Upper lobe of right lung (tissue), 1 donor: ENCODE data around the gene OR10A5. TPM values are rescaled to one million over a fixed set of nuclear protein-coding genes. Genes with fewer than 3 reads are reported as not detected.

Source experiments
- ATAC-seq: fragments of 200-7000 bp; cut with Tn5 transposase; one replicate; pipeline ENCODE4 v1.9.1; 2020; ENCODE audit warnings: mild to moderate bottlenecking, moderate library complexity
- DNase-seq: peaks from one replicate; pipeline ENCODE4 v3.0.0-alpha.2; 2020
- H3K27ac ChIP-seq: fragments of 200-600 bp; one replicate; pipeline ENCODE4 v1.8.0; 2022
- H3K27me3 ChIP-seq: fragments of 200-600 bp; one replicate; pipeline ENCODE4 v1.8.0; 2022; ENCODE audit warnings: mild to moderate bottlenecking
- H3K36me3 ChIP-seq: fragments of 200-600 bp; one replicate; pipeline ENCODE4 v1.8.0; 2022
- H3K4me1 ChIP-seq: fragments of 200-600 bp; one replicate; pipeline ENCODE4 v1.8.0; 2022
- H3K4me3 ChIP-seq: fragments of 200-600 bp; one replicate; pipeline ENCODE4 v1.8.0; 2022; ENCODE audit warnings: mild to moderate bottlenecking
- H3K9me3 ChIP-seq: fragments of 200-600 bp; one replicate; pipeline ENCODE4 v1.8.0; 2022
- intact Hi-C: fragments of 100-400 bp; cut with DNase I; formaldehyde crosslinking; loops from one replicate; pipeline ENCODE4 v1.11.0; 2022
- total RNA-seq: library from RNA; stranded (reverse); fragmentation: NEBNext Ultra II Directional; extraction: Animal tissue kit (Norgen Biotek cat#: 25700); gene quantifications from one replicate; pipeline ENCODE4 v1.2.1, GENCODE V29; 2021
- TF ChIP-seq, protein P1 (sequence below): fragments of 200-600 bp; IDR thresholded peaks from one replicate; pipeline ENCODE4 v1.8.0; 2022; ENCODE audit warnings: antibody characterized with exemption
- donor health status: DM: no; HTN: yes; CAD: no; lungs with severe emphysema.

OR10A5 gene
- total RNA-seq, 1 donor from 2014 or later, result not detected

DNA sequence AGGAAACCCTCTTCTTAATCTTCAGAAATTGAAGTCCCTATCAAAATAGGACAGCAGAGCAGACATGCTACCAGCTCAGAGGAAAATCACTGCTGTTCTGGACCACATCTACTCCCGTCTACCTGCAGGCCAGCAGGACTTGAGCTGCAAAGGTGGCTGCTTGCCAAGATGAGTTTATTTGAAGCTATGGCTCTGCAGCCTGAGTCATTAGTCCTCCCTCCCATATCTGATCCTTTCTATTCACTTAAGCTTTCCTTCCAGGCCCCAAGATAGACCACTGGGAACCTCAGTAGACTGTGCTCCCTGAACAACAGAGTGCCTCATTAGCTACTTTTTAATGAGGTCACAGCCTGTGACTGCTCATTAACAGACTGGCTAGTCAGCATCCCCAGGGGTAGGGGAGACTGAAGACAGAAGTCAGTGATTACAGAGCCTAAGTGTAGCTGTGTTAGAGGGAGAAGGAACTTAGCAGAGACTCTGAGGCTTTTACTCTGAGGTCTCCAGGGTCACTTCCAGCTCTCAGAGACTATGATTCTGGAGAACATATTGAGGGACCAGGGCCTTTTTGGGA, 10.6 kb downstream of the OR10A5 start:
- Histone ChIP-seq H3K4me3 (no peak overlapping the region), H3K27ac (no peak overlapping the region), H3K27me3 (no peaks in the 10 kb centered on the region), H3K9me3 (no peaks in the 10 kb centered on the region), H3K36me3 (no peaks in the 10 kb centered on the region), H3K4me1 (no peaks in the 10 kb centered on the region)
- DNase-seq (no peak), ATAC-seq (no peak)
- TF ChIP-seq, protein P1, sequence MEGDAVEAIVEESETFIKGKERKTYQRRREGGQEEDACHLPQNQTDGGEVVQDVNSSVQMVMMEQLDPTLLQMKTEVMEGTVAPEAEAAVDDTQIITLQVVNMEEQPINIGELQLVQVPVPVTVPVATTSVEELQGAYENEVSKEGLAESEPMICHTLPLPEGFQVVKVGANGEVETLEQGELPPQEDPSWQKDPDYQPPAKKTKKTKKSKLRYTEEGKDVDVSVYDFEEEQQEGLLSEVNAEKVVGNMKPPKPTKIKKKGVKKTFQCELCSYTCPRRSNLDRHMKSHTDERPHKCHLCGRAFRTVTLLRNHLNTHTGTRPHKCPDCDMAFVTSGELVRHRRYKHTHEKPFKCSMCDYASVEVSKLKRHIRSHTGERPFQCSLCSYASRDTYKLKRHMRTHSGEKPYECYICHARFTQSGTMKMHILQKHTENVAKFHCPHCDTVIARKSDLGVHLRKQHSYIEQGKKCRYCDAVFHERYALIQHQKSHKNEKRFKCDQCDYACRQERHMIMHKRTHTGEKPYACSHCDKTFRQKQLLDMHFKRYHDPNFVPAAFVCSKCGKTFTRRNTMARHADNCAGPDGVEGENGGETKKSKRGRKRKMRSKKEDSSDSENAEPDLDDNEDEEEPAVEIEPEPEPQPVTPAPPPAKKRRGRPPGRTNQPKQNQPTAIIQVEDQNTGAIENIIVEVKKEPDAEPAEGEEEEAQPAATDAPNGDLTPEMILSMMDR, result no peak
- intact Hi-C loops, result no loop called here

DNA sequence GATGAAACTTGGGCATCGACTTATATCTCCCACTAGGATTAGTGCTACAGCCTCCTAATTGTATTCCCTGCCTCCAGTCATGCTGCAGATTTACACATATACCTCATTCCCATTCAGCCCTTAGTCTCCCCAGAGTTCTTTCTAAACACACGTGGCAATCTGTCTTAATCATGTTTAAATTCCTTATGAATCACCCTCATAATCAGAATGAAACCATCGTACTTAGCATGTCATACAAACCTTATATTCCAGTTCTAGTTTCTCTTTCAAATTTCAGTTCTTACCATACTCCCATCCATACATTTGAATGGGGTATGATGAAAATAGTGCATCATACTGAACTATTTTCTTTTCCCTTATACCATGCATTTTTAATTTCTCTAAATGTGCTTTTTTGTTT, 11.4 kb downstream of the OR10A5 start:
- H3K4me3 ChIP-seq, result no peak overlapping the region
- no peaks in the 10 kb centered on the region for H3K27me3 ChIP-seq
- no peaks in the 10 kb centered on the region for H3K36me3 ChIP-seq
- no peaks in the 10 kb centered on the region for H3K9me3 ChIP-seq
- no peaks in the 10 kb centered on the region for H3K4me1 ChIP-seq
- DNase-seq (no peak), ATAC-seq (no peak)
- intact Hi-C loops, result no loop called here
- no peak overlapping the region for H3K27ac ChIP-seq
- TF ChIP-seq, protein P1, result no peak

DNA sequence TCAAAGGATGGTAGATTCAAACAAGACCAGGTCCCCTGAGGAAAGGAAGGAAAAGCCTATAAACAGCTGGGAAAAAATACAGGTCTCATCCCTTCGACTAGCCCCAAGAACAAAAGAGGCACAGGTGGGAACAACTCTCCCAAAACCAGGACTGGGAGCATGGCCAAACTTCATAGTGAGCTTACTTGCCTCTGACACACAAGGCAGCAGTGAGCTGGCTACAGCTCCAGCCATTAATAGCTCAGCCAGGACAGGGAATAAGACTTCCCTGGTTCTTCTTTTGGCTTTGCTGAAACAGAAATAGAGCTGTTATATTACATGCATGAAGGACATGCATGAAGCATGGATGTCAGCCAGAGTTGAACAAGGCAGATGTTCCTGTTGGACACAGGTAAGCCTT, 17.5 kb downstream of the OR10A5 start, which contains the start of gene OR10A2:
TSS of gene OR10A2 (plus strand) at position 97 of the 400 bp plus-strand sequence. CDS start 6,698 bp downstream, outside the sequence.
- ATAC-seq (no peak), DNase-seq (no peak)
- intact Hi-C loops, result no loop called here
- TF ChIP-seq, protein P1, result no peak
- no peaks in the 10 kb centered on the region for H3K27me3 ChIP-seq
- H3K36me3 ChIP-seq, result no peaks in the 10 kb centered on the region
- H3K9me3 ChIP-seq, result no peaks in the 10 kb centered on the region
- H3K4me1 ChIP-seq, result no peaks in the 10 kb centered on the region
- H3K4me3 ChIP-seq, result no peak within 1 kb of the TSS
- no peak within 1 kb of the TSS for H3K27ac ChIP-seq

DNA sequence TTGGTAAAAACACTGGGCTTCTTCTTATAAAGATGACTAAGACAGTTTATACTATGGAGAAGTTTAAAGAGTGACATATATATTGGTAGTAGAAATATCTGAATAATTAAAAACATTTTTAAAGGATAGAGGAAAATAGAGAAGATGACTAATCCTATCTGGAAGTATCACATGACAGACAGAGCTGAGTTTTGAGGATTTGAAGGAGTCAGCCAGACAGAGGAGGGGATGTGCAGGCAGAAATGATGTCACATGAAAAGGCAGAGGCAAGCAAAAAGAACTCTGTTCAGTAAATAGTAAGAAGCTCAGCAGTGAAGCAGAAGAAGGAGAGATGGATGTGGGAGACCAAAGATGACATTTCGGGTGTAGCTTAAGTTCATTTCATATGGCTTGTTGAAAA, 19.0 kb downstream of the OR10A5 start:
- no peak for ATAC-seq
- Histone ChIP-seq H3K4me1 (no peaks in the 10 kb centered on the region), H3K27me3 (no peaks in the 10 kb centered on the region), H3K9me3 (no peaks in the 10 kb centered on the region), H3K27ac (no peak overlapping the region), H3K4me3 (no peak overlapping the region), H3K36me3 (no peaks in the 10 kb centered on the region)
- intact Hi-C loops, result no loop called here
- TF ChIP-seq, protein P1, result no peak
- DNase-seq, result no peak

DNA sequence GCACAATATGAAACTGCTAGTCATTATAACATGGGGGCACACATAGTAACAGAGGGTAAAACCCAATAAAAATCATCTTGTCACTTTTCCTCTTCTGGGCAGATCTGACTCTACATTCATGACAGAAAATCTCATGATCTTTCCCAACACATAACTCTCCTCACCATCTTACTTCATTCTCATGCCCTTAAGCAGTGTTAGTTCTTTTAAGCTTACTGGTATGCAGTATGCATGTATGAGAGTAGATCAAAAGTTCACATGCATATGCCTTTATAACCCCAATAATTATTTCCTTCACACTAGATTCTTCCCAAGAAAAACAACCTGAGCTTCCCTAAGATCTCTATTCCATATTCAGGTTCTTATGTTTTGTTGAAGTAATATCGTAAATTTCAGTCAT, 25.8 kb downstream of the OR10A5 start:
- TF ChIP-seq, protein P1, result no peak
- Histone ChIP-seq H3K27me3 (no peaks in the 10 kb centered on the region), H3K4me1 (no peaks in the 10 kb centered on the region), H3K27ac (no peak overlapping the region), H3K36me3 (no peaks in the 10 kb centered on the region), H3K4me3 (no peak overlapping the region), H3K9me3 (no peaks in the 10 kb centered on the region)
- ATAC-seq (no peak), DNase-seq (no peak)
- intact Hi-C loops, result no loop called here

DNA sequence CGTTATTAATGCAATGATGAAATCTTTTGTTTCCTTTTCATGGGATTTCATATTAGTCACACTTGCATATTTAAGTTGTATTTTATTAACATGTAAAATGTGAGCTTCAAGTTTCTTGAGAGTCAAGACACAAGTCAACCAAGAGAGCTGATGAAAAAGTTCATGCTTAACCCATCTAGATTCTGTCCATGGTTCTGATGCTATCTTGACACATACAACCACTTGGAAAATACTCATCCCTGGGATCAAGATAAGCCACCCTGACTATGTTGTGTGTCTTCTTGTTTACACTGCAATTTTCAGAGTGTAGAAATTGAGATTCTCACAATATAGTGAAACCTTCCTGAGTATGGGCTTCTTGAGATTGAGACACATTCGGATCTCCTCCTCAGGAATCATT, 30.3 kb downstream of the OR10A5 start:
- intact Hi-C loops, result no loop called here
- no peaks in the 10 kb centered on the region for H3K9me3 ChIP-seq
- H3K36me3 ChIP-seq, result no peaks in the 10 kb centered on the region
- no peak for ATAC-seq
- TF ChIP-seq, protein P1, result no peak
- no peaks in the 10 kb centered on the region for H3K4me1 ChIP-seq
- DNase-seq, result no peak
- no peak overlapping the region for H3K27ac ChIP-seq
- H3K4me3 ChIP-seq, result no peak overlapping the region
- no peaks in the 10 kb centered on the region for H3K27me3 ChIP-seq
